PFSK-1 (cell line): ENCODE measurements around the gene KIAA1755.
A peak's percentile ranks its signal among the peaks of the same experiment; 100 is the strongest.

Experiments used
- FOXP2 ChIP-seq: optimal IDR thresholded peaks from 2 replicates; pipeline ENCODE3; 2011; ENCODE audit warnings: borderline replicate concordance, control low read depth, inconsistent platforms; ENCODE audit not compliant: insufficient read depth; ENCODE audit errors: extremely low read length, extremely low read depth
- POLR2AphosphoS5 ChIP-seq: IDR thresholded peaks from 2 replicates; pipeline ENCODE4 v1.6.1; 2012; ENCODE audit warnings: low read depth, mild to moderate bottlenecking, control low read depth, low read length, moderate library complexity
- SIN3A ChIP-seq: IDR thresholded peaks from 2 replicates; pipeline ENCODE4 v1.6.1; 2012; ENCODE audit warnings: mild to moderate bottlenecking, low read length, moderate library complexity, borderline replicate concordance; ENCODE audit not compliant: insufficient read depth
- TF ChIP-seq, protein P1 (sequence below), 2 experiments: IDR thresholded peaks; 2 replicates each; pipeline versions ENCODE4 v1.6.1 to v1.8.0; 2011 to 2012; ENCODE audit warnings: low read depth in 2 of 2, low read length in 2 of 2, control low read depth in 1 of 2, inconsistent platforms in 1 of 2, mild to moderate bottlenecking in 1 of 2, moderate library complexity in 1 of 2; ENCODE audit not compliant: insufficient read depth in 1 of 2

DNA sequence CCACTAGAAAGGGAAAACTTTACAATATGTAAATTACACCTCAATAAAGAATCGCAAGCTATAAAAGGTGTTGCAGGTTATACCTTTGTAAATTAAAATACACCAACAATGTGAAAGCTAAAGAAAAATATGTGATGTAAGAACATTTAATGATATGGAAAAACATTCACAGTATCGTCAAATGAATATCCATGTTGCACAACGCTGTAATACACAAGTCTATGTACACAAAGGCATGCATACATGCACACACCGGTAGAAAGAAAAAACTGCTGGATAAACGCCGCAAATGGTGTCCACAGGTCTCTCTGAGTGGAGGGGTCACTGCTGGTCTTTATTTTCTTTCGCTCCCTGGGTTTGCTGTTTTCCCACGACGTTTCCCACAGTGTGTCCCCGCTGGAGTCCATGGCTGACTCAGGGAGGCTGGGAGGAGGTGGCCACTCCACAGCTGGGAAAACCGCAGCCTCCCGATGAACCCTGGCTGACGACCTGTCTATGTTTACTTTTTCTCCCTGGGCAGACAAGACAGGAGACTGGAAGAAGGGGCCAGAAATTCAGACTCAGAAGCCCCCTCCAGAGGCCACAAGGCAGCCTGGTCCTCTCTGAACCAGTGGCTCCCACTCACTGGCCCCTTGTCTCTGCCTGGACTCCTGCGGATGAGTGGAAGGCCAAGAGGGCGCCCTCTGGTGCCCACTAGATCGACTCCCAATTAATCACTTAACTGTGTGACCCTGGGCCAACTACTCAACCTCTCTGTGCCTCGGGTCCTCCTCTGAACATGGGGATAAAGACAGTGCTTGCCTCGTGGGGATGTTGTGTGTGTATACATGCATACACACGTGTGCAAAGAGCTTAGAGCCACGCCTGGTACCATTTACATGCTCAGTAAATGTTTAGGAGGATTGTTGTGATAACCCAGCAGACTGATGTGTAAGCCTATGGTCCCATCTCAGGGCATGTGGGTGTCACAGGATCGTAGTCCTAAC is 30.6 kb upstream of the KIAA1755 start:
- TF ChIP-seq POLR2AphosphoS5 (no peak), SIN3A (no peak), FOXP2 (peak; percentile 55)
- TF ChIP-seq, protein P1, sequence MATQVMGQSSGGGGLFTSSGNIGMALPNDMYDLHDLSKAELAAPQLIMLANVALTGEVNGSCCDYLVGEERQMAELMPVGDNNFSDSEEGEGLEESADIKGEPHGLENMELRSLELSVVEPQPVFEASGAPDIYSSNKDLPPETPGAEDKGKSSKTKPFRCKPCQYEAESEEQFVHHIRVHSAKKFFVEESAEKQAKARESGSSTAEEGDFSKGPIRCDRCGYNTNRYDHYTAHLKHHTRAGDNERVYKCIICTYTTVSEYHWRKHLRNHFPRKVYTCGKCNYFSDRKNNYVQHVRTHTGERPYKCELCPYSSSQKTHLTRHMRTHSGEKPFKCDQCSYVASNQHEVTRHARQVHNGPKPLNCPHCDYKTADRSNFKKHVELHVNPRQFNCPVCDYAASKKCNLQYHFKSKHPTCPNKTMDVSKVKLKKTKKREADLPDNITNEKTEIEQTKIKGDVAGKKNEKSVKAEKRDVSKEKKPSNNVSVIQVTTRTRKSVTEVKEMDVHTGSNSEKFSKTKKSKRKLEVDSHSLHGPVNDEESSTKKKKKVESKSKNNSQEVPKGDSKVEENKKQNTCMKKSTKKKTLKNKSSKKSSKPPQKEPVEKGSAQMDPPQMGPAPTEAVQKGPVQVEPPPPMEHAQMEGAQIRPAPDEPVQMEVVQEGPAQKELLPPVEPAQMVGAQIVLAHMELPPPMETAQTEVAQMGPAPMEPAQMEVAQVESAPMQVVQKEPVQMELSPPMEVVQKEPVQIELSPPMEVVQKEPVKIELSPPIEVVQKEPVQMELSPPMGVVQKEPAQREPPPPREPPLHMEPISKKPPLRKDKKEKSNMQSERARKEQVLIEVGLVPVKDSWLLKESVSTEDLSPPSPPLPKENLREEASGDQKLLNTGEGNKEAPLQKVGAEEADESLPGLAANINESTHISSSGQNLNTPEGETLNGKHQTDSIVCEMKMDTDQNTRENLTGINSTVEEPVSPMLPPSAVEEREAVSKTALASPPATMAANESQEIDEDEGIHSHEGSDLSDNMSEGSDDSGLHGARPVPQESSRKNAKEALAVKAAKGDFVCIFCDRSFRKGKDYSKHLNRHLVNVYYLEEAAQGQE (IDR thresholded peaks at IDR 0.05; ENCODE audit: insufficient read depth in 1 of 2, low read depth in 2 of 2, low read length in 2 of 2) = no peak
